Activated naive CD4-positive, alpha-beta T cell treated with Interleukin-2 at 50 U/mL for 16 hours (primary cell): ENCODE measurements around the gene CACNA1E.

ENCODE experiments used
- DNase-seq: peaks from one replicate; pipeline ENCODE4 v3.0.0-alpha.2; 2020

Gene CACNA1E

GRCh38 chr1:181483285-181484195 is at the start of gene CACNA1E:
Gene CACNA1E (plus strand): TSS chr1:181483517. CDS start chr1:181483745, 228 bp downstream.
- DNase-seq: no peak

GRCh38 chr1:181433931-181434330 is 49.4 kb upstream of the CACNA1E start:
- no peak for DNase-seq

- no peak for DNase-seq
Measured at GRCh38 chr1:181438013-181438412, 45.3 kb upstream of the CACNA1E start.

GRCh38 chr1:181440510-181440909 is 42.8 kb upstream of the CACNA1E start:
- DNase-seq: no peak

- no peak for DNase-seq
Measured at GRCh38 chr1:181442181-181442525, 41.2 kb upstream of the CACNA1E start.

GRCh38 chr1:181443231-181443853 is 40.0 kb upstream of the CACNA1E start:
- no peak for DNase-seq

- no peak for DNase-seq
Measured at GRCh38 chr1:181445436-181445835, 37.9 kb upstream of the CACNA1E start.

GRCh38 chr1:181448461-181448860 is 34.9 kb upstream of the CACNA1E start:
- DNase-seq: no peak

- no peak for DNase-seq
Measured at GRCh38 chr1:181451661-181452230, 31.6 kb upstream of the CACNA1E start.

- DNase-seq: no peak
Measured at GRCh38 chr1:181452746-181453145, 30.6 kb upstream of the CACNA1E start.

GRCh38 chr1:181453541-181454201 is 29.6 kb upstream of the CACNA1E start:
- no peak for DNase-seq

- DNase-seq: no peak
Measured at GRCh38 chr1:181456551-181456950, 26.8 kb upstream of the CACNA1E start.

- no peak for DNase-seq
Measured at GRCh38 chr1:181458419-181458818, 24.9 kb upstream of the CACNA1E start.

- no peak for DNase-seq
Measured at GRCh38 chr1:181459067-181459466, 24.2 kb upstream of the CACNA1E start.

- DNase-seq: no peak
Measured at GRCh38 chr1:181469829-181470228, 13.5 kb upstream of the CACNA1E start.

- DNase-seq: no peak
Measured at GRCh38 chr1:181475580-181475979, 7.7 kb upstream of the CACNA1E start.

GRCh38 chr1:181476581-181476980 is 6.7 kb upstream of the CACNA1E start:
- no peak for DNase-seq

GRCh38 chr1:181478306-181478705 is 5.0 kb upstream of the CACNA1E start:
- no peak for DNase-seq

GRCh38 chr1:181479137-181479745 is 4.1 kb upstream of the CACNA1E start:
- no peak for DNase-seq

GRCh38 chr1:181482001-181482430 is 1.3 kb upstream of the CACNA1E start:
- no peak for DNase-seq

- DNase-seq: peak; percentile 14
Measured at GRCh38 chr1:181482521-181483284, 614 bp upstream of the CACNA1E start.

- no peak for DNase-seq
Measured at GRCh38 chr1:181484821-181485220, 1.5 kb downstream of the CACNA1E start.
